Activated naive CD4-positive, alpha-beta T cell treated with anti-CD3 and anti-CD28 coated beads for 36 hours (primary cell): ENCODE data around the gene ONECUT3. TPM values are rescaled to one million over a fixed set of nuclear protein-coding genes. Genes with fewer than 3 reads are reported as not detected.

ENCODE experiments used
- CTCF ChIA-PET: fragments of 350-600 bp; sonication (Branson Sonifier 250); formaldehyde crosslinking; loops from one replicate; lab custom pipeline; 2021; ENCODE audit warnings: antibody characterized with exemption; lab: Charles Lee
- DNase-seq: peaks from one replicate; pipeline ENCODE4 v3.0.0-alpha.2; 2020
- H3K27ac Mint-ChIP-seq: one replicate; pipeline ENCODE4 v1.8.0; 2021; ENCODE audit warnings: mild to moderate bottlenecking, mixed read lengths
- H3K27me3 Mint-ChIP-seq: one replicate; pipeline ENCODE4 v1.8.0; 2021; ENCODE audit warnings: low read depth, mixed read lengths
- H3K36me3 Mint-ChIP-seq: one replicate; pipeline ENCODE4 v1.8.0; 2021; ENCODE audit warnings: low read depth, mixed read lengths
- H3K4me1 Mint-ChIP-seq: one replicate; pipeline ENCODE4 v1.8.0; 2021; ENCODE audit warnings: low read depth, mixed read lengths
- H3K4me3 Mint-ChIP-seq: one replicate; pipeline ENCODE4 v1.8.0; 2021; ENCODE audit warnings: mild to moderate bottlenecking, moderate library complexity, mixed read lengths
- H3K9me3 Mint-ChIP-seq: one replicate; pipeline ENCODE4 v1.8.0; 2021; ENCODE audit warnings: mixed read lengths
- intact Hi-C: fragments of 100-400 bp; cut with micrococcal nuclease; formaldehyde crosslinking; loops from one replicate; pipeline ENCODE4 v1.15.1; 2023
- microRNA-seq: library from miRNA; unstranded; fragments of <30 nt; microRNA quantifications from one replicate; pipeline ENCODE4 v1.2.0, GENCODE V29; 2022; ENCODE audit warnings: borderline microRNAs expressed, borderline replicate concordance
- total RNA-seq, 2 experiments: library from RNA; stranded (reverse); gene quantifications; one replicate each; pipeline ENCODE4 v1.2.3, GENCODE V29; 2021

ONECUT3 gene
- total RNA-seq, 2 experiments from 2014 or later, result not detected

DNA sequence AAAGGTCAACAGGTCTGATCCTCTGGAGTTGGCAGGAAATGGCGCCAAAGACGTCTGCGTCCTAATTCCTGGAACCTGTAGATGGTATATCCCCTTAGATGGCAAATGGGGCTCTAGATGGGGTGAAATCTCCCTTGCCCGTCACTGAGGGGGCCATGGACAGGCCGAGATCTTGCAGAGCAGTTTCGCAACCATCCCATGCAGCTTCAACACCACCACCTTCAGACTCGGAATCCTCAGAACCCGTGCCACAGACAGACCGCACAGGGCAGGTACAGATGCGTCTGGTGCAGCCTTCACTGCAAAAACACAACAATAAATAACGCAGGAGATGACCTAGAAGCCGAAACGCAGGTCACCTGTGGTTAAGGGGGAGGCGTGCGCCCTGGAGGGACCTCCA is 77.3 kb downstream of the ONECUT3 start:
- CTCF ChIA-PET, result no interaction called here
- Mint-ChIP-seq H3K4me1 (peaks cover 8% of the 10 kb centered on the region), H3K27ac (no peak overlapping the region), H3K9me3 (no peaks in the 10 kb centered on the region), H3K4me3 (no peak overlapping the region), H3K36me3 (peaks cover 5% of the 10 kb centered on the region), H3K27me3 (no peaks in the 10 kb centered on the region)
- intact Hi-C loops, result no loop called here
- no peak for DNase-seq

Small RNAs within 50 kb of the gene (microRNA-seq; reads per million reads assigned to microRNA genes)
- not detected for gene MIR1909

Other genes starting within 250 kb of the ONECUT3 start
- gene ADAMTSL5, start 240.5 kb upstream of the ONECUT3 start, total RNA-seq, result 1 to 10 TPM in 1 of 2 experiments, under 1 TPM in 1; 0.95 to 1.6 TPM
- gene PLK5, start 229.4 kb upstream of the ONECUT3 start, total RNA-seq, result not detected
- gene MEX3D, start 185.2 kb upstream of the ONECUT3 start, total RNA-seq, result 1 to 10 TPM; 2.0 to 2.1 TPM
- gene MBD3, start 160.6 kb upstream of the ONECUT3 start, total RNA-seq, result 10 to 100 TPM; 58.1 to 63.7 TPM
- 100 to 1,000 TPM; 281 to 293 TPM for gene UQCR11, start 148.0 kb upstream of the ONECUT3 start, total RNA-seq
- 10 to 100 TPM; 84.8 to 86.7 TPM for gene TCF3, start 100.9 kb upstream of the ONECUT3 start, total RNA-seq
- 1 to 10 TPM; 6.1 to 8.4 TPM for gene ATP8B3, start 58.8 kb downstream of the ONECUT3 start, total RNA-seq
- gene REXO1, start 95.0 kb downstream of the ONECUT3 start, total RNA-seq, result 10 to 100 TPM; 39.8 to 47.6 TPM
- 10 to 100 TPM; 13.5 to 15.0 TPM for gene KLF16, start 110.1 kb downstream of the ONECUT3 start, total RNA-seq
- 10 to 100 TPM; 79.3 to 79.9 TPM for gene ABHD17A, start 132.0 kb downstream of the ONECUT3 start, total RNA-seq
- 1 to 10 TPM; 3.0 to 3.4 TPM for gene ADAT3, start 151.9 kb downstream of the ONECUT3 start, total RNA-seq
- gene SCAMP4, start 151.9 kb downstream of the ONECUT3 start, total RNA-seq, result 10 to 100 TPM; 12.1 to 14.5 TPM
- gene CSNK1G2, start 187.7 kb downstream of the ONECUT3 start, total RNA-seq, result 10 to 100 TPM; 50.6 to 51.0 TPM